Measurements from ENCODE around the gene ERC1. TPM values are rescaled to one million over a fixed set of nuclear protein-coding genes. Genes with fewer than 3 reads are reported as not detected.
"Not testable (repeated sequence)": the region's sequence is repeated elsewhere in the genome, so short reads cannot be mapped to it uniquely, and the experiment has no call there.

Gene ERC1
- total RNA-seq, 2 donors from 2014 or later = 40.3 to 43.0 TPM

DNA sequence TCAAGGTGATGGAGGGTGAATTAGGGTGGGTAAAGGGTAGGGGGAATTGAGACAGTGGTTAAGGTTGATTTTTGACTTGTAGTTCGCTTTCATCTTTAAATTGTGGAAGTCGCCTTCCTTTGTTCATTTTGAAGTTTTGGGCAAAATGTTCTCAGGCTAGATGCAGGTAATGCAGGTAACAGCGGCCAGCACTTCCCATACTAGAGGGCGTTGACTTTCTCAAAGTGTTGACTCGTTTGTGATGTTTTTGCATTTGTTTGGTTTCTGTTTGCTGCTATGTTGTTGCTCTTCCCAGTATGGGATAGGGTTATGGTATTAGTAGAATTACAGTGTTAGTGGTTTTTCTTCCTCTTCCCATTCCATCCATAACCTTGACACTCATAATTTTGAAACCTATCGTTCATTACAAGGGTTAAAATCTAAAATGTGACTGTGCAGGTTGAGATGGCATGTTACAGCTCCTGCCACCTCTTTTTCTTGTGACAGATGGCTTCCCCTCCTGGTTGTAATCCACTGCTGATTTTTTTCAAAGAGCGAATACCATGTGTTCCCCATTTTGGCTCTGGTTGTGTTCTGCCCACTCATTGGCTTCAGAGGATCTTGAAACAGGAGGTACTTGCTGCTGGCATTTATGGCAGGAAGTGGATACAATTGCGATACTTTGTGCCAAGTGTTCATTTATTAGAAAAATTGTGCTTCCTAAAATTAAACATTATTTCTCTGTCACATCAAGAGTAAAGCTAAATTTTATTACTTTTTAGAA lies 57.1 kb downstream of the ERC1 start:
- no peak overlapping the region for H3K4me3 ChIP-seq
- no peak for DNase-seq (ENCODE audit: low spot score)
- H3K36me3 ChIP-seq = no peaks in the 10 kb centered on the region
- peak overlapping the region in 1 of 2 donors; percentile 21 for H3K27ac ChIP-seq
- H3K4me1 ChIP-seq = peaks cover 0 to 23% of the 10 kb centered on the region in 2 donors
- H3K9me3 ChIP-seq = no peaks in the 10 kb centered on the region
- no peaks in the 10 kb centered on the region for H3K27me3 ChIP-seq
- TF ChIP-seq, protein P1, sequence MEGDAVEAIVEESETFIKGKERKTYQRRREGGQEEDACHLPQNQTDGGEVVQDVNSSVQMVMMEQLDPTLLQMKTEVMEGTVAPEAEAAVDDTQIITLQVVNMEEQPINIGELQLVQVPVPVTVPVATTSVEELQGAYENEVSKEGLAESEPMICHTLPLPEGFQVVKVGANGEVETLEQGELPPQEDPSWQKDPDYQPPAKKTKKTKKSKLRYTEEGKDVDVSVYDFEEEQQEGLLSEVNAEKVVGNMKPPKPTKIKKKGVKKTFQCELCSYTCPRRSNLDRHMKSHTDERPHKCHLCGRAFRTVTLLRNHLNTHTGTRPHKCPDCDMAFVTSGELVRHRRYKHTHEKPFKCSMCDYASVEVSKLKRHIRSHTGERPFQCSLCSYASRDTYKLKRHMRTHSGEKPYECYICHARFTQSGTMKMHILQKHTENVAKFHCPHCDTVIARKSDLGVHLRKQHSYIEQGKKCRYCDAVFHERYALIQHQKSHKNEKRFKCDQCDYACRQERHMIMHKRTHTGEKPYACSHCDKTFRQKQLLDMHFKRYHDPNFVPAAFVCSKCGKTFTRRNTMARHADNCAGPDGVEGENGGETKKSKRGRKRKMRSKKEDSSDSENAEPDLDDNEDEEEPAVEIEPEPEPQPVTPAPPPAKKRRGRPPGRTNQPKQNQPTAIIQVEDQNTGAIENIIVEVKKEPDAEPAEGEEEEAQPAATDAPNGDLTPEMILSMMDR (IDR thresholded peaks at IDR 0.05) = no peak

DNA sequence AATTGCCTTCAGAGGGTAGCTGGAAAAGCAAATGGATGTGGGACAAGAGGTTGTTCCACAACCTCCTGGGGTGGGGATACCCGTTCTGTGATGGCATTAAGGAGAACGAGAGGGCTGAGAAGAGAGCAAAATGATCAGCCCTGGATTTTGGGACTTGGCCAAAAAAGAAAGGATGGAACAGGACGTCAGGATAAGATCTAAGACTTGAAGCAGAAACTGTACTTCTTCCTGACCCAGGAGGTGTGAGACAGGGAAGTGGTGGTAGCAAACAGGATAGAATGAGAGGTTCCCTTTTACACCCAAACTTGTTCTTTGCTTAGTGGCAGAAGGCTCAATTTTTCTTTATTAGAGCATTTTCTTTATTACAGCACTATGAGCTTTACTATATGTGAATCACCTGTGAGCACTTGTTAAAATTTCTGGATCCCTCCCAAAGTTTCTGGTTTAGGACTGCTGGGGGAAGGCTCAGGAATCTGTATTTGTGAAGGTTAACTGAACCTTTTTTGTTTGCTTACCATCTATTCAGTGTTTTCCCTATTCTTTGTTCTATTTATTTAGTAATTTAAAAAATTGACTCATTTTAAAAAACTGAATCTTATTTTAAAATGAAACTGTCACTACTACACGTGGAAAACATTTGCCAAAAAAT lies 59.2 kb downstream of the ERC1 start:
- Histone ChIP-seq H3K27ac (no peak overlapping the region), H3K36me3 (no peaks in the 10 kb centered on the region), H3K4me1 (peaks cover 0 to 35% of the 10 kb centered on the region in 2 donors), H3K9me3 (no peaks in the 10 kb centered on the region), H3K4me3 (no peak overlapping the region), H3K27me3 (no peaks in the 10 kb centered on the region)
- TF ChIP-seq, protein P1 (IDR thresholded peaks at IDR 0.05) = no peak
- no peak for DNase-seq (ENCODE audit: low spot score)

DNA sequence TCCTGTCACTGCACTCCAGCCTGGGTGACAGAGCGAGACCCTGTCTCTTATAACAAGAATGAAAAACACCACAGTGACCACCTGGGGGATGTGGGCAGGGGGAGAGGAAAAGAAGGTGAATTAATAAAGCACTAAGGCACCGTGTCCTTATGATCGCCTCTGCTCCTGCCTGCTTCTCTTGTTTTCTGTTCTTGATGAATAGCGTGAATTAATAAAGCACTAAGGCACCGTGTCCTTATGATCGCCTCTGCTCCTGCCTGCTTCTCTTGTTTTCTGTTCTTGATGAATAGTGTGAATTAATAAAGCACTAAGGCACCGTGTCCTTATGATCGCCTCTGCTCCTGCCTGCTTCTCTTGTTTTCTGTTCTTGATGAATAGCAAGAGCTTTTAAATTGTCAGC lies 60.6 kb downstream of the ERC1 start:
- peaks cover 0 to 26% of the 10 kb centered on the region in 2 donors for H3K4me1 ChIP-seq
- H3K36me3 ChIP-seq; H3K27ac ChIP-seq; H3K9me3 ChIP-seq; H3K27me3 ChIP-seq; DNase-seq (ENCODE audit: low spot score); H3K4me3 ChIP-seq: not testable (repeated sequence)

DNA sequence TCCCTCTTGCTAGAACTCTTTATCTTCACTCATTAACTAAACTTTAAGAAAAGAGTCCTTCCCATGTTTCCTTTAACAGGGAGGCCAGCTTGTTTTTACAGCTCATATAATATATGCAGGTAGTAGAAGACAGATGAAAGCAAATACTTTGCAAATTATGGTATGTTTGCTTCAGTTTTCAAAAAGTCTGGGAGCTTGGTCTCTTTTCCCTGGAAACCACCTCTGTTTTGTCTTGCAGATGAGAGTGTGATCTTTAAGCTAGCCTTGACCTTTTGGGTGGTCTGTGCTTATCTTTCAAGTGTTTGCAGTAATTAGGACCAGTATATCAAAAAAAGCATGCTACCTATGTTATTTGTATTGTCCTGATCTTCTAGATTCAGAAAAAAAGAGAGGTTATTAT lies 62.7 kb downstream of the ERC1 start:
- DNase-seq (ENCODE audit: low spot score) = no peak
- H3K9me3 ChIP-seq = peaks cover 0 to 8% of the 10 kb centered on the region in 2 donors

DNA sequence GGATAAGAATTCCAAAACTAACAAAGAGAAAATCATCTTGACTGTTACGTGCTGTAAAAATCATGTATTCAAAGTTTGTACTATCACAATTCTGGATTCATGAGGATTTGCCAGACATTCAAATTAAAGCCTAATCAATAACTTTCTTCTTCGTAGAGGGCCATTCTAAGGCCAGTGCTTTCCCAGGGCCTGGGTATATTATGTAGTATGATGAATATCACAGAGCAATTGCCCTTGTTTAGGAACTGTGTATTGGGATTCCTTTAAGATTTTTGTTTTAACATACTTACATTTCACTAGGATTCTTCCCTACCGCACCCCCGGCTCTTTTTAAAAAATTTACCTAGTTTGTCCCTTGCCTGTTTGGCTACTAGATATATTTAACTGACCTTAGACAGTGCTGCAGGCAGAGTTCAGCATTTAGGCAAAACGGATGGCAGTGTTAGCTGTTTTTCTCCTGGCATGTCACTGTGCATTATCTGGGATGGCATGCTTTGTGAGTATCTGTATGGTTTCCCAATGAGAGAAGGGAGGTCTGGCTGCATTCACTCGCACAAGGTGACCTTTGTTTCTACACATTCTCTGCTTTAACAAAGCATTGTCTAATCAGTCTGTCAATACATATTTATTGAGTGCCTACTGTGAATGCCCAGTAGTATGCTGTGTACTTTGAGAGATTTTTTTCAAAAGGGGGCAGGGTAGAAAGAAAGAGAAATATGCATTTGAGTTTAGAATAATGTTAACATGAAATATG lies 63.3 kb downstream of the ERC1 start:
- no peak for DNase-seq (ENCODE audit: low spot score)
- no peak overlapping the region for H3K4me3 ChIP-seq

More for the DNA sequence above, 62.7 kb downstream of the ERC1 start:
- Histone ChIP-seq H3K27ac (peak overlapping the region; percentile 49 to 66), H3K27me3 (no peaks in the 10 kb centered on the region), H3K4me1 (peaks cover 0 to 14% of the 10 kb centered on the region in 2 donors), H3K4me3 (no peak overlapping the region), H3K36me3 (no peaks in the 10 kb centered on the region)
- TF ChIP-seq, protein P1 (IDR thresholded peaks at IDR 0.05) = no peak

More for the DNA sequence above, 63.3 kb downstream of the ERC1 start:
- H3K27ac ChIP-seq = peak overlapping the region; percentile 49 to 66
- H3K9me3 ChIP-seq = peaks cover 0 to 14% of the 10 kb centered on the region in 2 donors
- H3K36me3 ChIP-seq = no peaks in the 10 kb centered on the region
- H3K27me3 ChIP-seq = no peaks in the 10 kb centered on the region
- TF ChIP-seq, protein P1 (IDR thresholded peaks at IDR 0.05) = no peak
- H3K4me1 ChIP-seq = peaks cover 0 to 12% of the 10 kb centered on the region in 2 donors

Measured in right atrium auricular region (tissue), 2 donors.